NT2/D1 (cell line): ENCODE results near the gene MYH15.
"Not testable (repeated sequence)": the region's sequence is repeated elsewhere in the genome, so short reads cannot be mapped to it uniquely, and the experiment has no call there.

ENCODE experiments used
- SUZ12 ChIP-seq: IDR thresholded peaks from 2 replicates; pipeline ENCODE4 v1.6.1; 2011; ENCODE audit not compliant: insufficient read length, insufficient read depth; ENCODE audit errors: extremely low read depth
- YY1 ChIP-seq: IDR thresholded peaks from 2 replicates; pipeline ENCODE4 v1.6.1; 2011; ENCODE audit not compliant: insufficient read length, insufficient read depth

- TF ChIP-seq YY1, SUZ12: not testable (repeated sequence)
Observed at GRCh38 chr3:108378952-108379342, 131.4 kb downstream of the MYH15 start.
